ENCODE measurements around the gene PFN3. TPM values are rescaled to one million over a fixed set of nuclear protein-coding genes. Genes with fewer than 3 reads are reported as not detected.

Gene PFN3
- total and polyA plus RNA-seq, 2 of the 13 experiments (the other 11 are each of a cell fraction or from before 2014, with no cell fraction given) = not detected

GRCh38 chr5:177427919-177428573 is 27.6 kb upstream of the PFN3 start (continued):
- 0 out of 2 replicates have a peak, but pooled peaks have one; percentile 47 for TF ChIP-seq ZNF225 (CRISPR knock-in tag; IDR thresholded peaks at IDR 0.05)
- TF ChIP-seq ZNF574 (CRISPR knock-in tag; IDR thresholded peaks at IDR 0.05) = 0 out of 2 replicates have a peak, but pooled peaks have one; percentile 7
- TF ChIP-seq ZNF235 (CRISPR knock-in tag; IDR thresholded peaks at IDR 0.05; ENCODE audit: borderline replicate concordance) = no peak
- no peak for TF ChIP-seq WIZ (CRISPR knock-in tag; IDR thresholded peaks at IDR 0.05)
- no peak for TF ChIP-seq ZNF407 (CRISPR knock-in tag; IDR thresholded peaks at IDR 0.05; ENCODE audit: not compliant biosample characterization)

Measured in HepG2 (cell line).